ENCODE measurements around the gene SGO2.
"Not testable (repeated sequence)": the region's sequence is repeated elsewhere in the genome, so short reads cannot be mapped to it uniquely, and the experiment has no call there.

The SGO2 gene

GRCh38 chr2:200525066-200525465, 941 bp upstream of the SGO2 start:
- no peak for DNase-seq (ENCODE audit: low spot score)

DNA sequence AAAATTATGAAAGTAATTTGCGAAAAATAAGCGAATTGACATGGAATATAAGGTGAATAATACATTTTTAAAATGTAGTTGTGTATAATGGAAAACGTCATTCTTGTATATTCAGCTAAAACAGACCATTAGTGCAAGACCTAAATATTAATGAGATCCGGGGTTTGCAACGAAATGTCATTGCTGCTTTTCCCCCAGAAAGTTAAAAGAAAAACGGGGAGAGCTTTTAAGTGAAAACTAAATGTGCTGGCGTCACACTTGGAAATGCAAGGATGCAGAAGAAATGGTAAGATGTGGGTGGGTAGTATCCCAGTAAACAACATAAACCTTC, 491 bp upstream of the SGO2 start:
- DNase-seq (ENCODE audit: low spot score), result no peak

DNA sequence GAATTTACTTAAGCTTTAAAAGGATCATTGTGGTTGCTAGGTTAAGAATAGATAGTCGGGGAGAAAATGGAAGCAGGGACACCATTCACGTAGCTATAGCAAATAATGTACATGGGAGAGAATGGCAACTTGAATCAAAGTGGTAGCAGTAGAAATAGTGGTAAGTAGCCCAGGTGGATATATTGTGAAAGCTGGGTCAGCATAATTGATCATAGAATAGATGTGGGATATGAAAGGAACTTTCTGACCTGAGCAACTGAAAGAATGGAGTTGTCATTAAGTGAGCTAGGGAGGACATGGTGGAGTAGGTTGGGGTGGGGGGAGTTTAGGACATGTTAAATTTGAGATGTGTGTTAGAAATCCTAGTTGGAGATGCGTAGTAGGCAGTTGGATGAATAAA, 2.2 kb downstream of the SGO2 start:
- no peak for DNase-seq (ENCODE audit: low spot score)

GRCh38 chr2:200533754-200534153, 7.7 kb downstream of the SGO2 start:
- DNase-seq (ENCODE audit: low spot score), result no peak

DNA sequence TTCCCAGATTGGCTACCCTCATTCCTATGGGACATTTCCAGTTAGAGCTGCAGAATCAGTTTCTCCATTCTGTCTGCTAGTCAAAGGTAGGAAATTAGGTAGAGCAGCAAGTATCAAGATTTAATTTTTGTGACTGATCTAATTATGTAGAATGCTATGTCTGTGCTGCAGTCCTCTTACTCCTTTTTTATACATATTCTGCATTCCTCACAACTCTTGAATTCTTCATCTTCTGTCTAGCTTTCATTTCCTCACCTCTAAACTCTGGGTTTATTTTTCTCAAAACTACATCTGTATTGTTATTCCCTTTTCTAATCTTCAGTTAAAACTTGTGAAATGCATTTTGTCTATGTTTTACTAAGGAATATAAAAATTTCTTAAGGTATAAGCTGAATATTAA, 8.6 kb downstream of the SGO2 start:
- DNase-seq (ENCODE audit: low spot score), result no peak

- no peak for DNase-seq (ENCODE audit: low spot score)
Observed at GRCh38 chr2:200538139-200538538, 12.1 kb downstream of the SGO2 start.

- no peak for DNase-seq (ENCODE audit: low spot score)
Observed at GRCh38 chr2:200540793-200541192, 14.8 kb downstream of the SGO2 start.

GRCh38 chr2:200566596-200566995, 40.6 kb downstream of the SGO2 start:
- not testable (repeated sequence) for DNase-seq (ENCODE audit: low spot score)

- no peak for DNase-seq (ENCODE audit: low spot score)
Observed at GRCh38 chr2:200567932-200568331, 41.9 kb downstream of the SGO2 start.

DNA sequence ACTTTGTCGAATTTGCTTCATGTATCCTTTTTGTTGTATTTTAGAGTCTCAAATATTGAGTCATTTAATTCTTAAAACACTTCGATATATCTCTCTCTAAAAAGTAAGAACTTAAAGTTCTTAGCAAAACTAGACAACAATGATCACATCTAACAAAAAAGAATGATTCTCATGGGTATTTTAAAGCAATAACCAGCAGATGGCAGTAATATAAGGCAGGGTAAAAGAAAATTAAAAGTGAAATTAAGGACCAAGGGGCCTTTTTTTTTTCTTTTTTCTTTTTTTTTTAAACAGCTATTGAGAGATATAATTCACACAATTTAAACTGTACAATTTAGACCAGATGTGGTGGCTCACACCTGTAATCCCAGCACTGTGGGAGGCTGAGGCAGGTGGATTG, 50.0 kb downstream of the SGO2 start:
- no peak for DNase-seq (ENCODE audit: low spot score)

- no peak for DNase-seq (ENCODE audit: low spot score)
Observed at GRCh38 chr2:200577027-200577426, 51.0 kb downstream of the SGO2 start.

DNA sequence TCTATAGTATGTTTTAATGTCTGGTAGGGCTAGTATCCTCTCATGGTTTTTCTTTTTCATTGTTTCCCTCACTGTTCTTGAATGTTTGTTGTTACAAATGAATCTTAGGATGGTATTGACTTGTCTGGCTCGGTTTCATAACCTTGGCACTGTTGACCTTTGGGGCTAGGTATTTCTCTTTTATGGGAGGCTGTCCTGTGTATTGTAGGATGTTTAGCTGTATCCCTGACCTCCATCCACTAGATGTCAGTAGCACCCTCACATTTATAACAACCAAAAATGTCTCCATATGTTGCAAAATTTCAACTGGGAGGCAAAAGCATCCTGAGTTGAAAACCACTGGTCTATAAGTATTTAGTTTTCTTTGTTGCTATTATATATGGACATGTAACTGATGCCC, 52.8 kb downstream of the SGO2 start:
- no peak for DNase-seq (ENCODE audit: low spot score)

- DNase-seq (ENCODE audit: low spot score), result no peak
Observed at GRCh38 chr2:200584639-200585038, 58.6 kb downstream of the SGO2 start.

DNA sequence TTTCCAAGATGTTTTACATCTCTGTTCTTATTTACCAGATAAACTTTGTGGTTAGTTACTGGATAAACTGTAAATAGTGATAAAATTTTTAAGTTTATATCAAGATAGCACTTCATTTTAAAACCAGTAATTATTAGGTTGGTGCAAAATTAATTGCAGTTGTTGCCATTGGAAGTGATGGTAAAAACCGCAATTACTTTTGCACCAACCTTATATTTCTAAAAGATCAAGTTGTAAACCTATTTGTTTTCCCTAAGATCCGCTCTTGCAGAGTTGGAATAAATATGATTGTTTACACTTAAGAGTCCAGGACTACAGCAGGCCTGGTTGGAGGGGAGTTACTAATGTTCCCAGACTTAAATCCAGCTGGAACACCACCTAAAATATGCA, 59.3 kb downstream of the SGO2 start:
- DNase-seq (ENCODE audit: low spot score), result no peak

GRCh38 chr2:200585730-200586643, 60.0 kb downstream of the SGO2 start, which contains the start of gene AOX1:
Gene AOX1, plus strand, starts transcription at chr2:200586014. Its CDS starts 95 bp downstream, at chr2:200586109.
- peak; percentile 1 for DNase-seq (ENCODE audit: low spot score)

GRCh38 chr2:200586644-200586975, 60.6 kb downstream of the SGO2 start:
- DNase-seq (ENCODE audit: low spot score), result no peak

- no peak for DNase-seq (ENCODE audit: low spot score)
Observed at GRCh38 chr2:200587007-200587616, 61.1 kb downstream of the SGO2 start.

GRCh38 chr2:200588076-200588678, 62.2 kb downstream of the SGO2 start:
- DNase-seq (ENCODE audit: low spot score), result no peak

DNA sequence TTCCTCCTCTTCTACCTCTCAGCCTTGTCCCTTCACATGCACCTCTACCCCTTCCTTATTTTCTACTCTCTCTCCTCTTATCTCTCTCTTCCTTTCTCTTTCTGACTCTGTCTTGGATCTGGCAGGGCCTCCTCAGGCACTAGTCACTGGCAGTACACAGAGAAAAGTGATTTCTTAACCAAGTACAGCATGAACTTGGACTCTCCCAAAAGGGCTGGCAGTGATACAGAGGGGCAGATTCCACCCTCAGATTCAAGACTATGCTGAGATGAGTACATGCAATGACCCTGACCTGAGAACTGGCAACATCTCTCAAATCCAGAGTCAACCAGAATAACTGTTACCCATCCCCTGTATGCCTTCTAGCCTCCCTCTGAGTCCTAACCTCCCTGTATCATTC, 64.1 kb downstream of the SGO2 start:
- no peak for DNase-seq (ENCODE audit: low spot score)

DNA sequence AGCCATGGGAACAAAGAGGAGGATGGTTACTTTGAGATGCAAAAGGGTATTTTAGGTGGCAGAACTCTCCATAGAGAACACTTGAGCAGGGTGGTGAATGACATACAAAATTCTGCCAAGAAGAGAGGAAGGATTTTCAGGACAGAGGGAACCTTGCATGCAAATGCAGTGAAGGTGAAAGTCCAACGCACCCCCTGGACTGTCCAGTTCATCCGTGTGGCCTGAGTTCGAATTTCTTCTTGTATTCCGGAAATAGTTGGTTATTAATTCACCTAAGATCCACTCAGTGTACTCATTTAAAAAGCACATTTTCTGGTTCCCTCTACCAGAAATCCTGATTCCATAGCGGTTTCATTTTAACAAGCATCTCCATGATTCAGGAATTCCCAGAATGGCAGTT, 65.3 kb downstream of the SGO2 start:
- DNase-seq (ENCODE audit: low spot score), result no peak

- no peak for DNase-seq (ENCODE audit: low spot score)
Observed at GRCh38 chr2:200592406-200593075, 66.5 kb downstream of the SGO2 start.

DNA sequence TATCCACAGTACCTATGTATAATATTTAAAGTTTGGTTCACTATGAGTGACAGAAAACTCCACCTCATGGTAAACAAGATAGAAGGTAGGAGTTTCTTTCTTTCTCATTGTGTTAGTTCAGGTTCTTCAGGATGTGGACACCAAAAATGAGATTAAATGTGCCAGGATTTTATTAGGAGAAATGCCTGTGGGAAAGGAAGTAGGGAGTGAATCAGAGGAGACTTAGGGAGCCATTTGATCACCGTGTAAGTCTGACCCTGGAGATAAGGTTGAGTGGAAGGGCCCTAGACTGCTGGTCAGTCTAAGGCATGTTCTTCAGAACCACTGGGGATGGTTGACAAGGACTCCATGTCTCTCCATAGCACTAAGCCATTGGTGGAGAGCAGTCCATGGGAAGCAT, 67.9 kb downstream of the SGO2 start:
- DNase-seq (ENCODE audit: low spot score), result no peak

DNA sequence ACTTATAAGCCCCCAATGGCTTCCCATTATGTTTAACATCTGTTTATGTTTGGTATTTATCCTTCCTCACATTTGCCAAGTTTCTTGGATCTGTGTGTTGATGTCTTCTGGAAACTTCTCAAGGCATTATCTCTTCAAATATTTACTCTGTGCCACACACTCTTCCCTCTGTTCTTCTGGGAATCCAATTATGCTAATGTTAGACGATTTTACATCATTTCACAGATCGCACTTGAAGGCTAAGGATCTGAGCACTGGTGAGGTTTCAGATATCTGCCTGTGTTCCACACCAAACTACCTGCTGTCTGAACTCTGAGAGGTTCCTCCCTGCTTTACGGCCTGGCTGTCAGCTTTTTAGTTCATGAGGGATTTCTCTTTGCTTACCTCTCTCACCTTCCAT, 69.9 kb downstream of the SGO2 start:
- DNase-seq (ENCODE audit: low spot score), result no peak

Data from CD4-positive, alpha-beta T cell treated with Interleukin-6 at 100 ng/mL for 8 hours (primary cell).